Stimulated activated CD4-positive, alpha-beta T cell treated with anti-CD3 and anti-CD28 coated beads, Interleukin-15, amount 100 ng/mL, for 1 hour (primary cell): Measurements from ENCODE around the gene PCDHA5.

ENCODE experiments used
- DNase-seq, 2 donors: peaks; one replicate each; pipeline ENCODE4 v3.0.0-alpha.2; 2020; ENCODE audit warnings: low read depth in 1 of 2, low spot score in 1 of 2

The PCDHA5 gene

GRCh38 chr5:140857987-140858240, 36.5 kb downstream of the PCDHA5 start:
- no peak for DNase-seq

- DNase-seq: no peak
Observed at GRCh38 chr5:140862441-140863295, 41.3 kb downstream of the PCDHA5 start.

- DNase-seq: no peak
Observed at GRCh38 chr5:140868721-140869554, 47.5 kb downstream of the PCDHA5 start, which contains the start of gene PCDHA11. Gene PCDHA11, plus strand, starts transcription at chr5:140868957. Its CDS starts 147 bp downstream, at chr5:140869104.

- DNase-seq: no peak
Observed at GRCh38 chr5:140869555-140869886, 48.1 kb downstream of the PCDHA5 start.

- DNase-seq: no peak
Observed at GRCh38 chr5:140870221-140871201, 49.1 kb downstream of the PCDHA5 start.
